Body of pancreas (tissue), 4 donors: ENCODE data around the gene ACVRL1. TPM values are rescaled to one million over a fixed set of nuclear protein-coding genes. Genes with fewer than 3 reads are reported as not detected.

Experiments
- ATAC-seq: fragments of 150-250 bp; one replicate; pipeline ENCODE4 v1.9.1; 2016
- DNase-seq, 4 donors: peaks; one replicate each; pipeline ENCODE4 v3.0.0-alpha.2; 2019
- H3K27ac ChIP-seq, 4 donors: fragments of 200-600 bp; sonication (generic); 1 replicate in 3 of 4; 2 replicates in 1 of 4; pipeline versions ENCODE4 v1.5.1 to v1.6.1; 2016 to 2019; ENCODE audit warnings: mild to moderate bottlenecking in 1 of 4, mixed read lengths in 1 of 4, moderate library complexity in 1 of 4
- H3K27me3 ChIP-seq, 2 donors: fragments of 200-600 bp; sonication (generic); one replicate each; pipeline ENCODE4 v1.6.0; 2016; ENCODE audit warnings: mild to moderate bottlenecking in 1 of 2
- H3K36me3 ChIP-seq, 2 donors: fragments of 200-600 bp; sonication (generic); replicated peaks in 1 of 2; 2 replicates each; pipeline ENCODE4 v1.5.1; 2016; ENCODE audit warnings: low read depth in 2 of 2; ENCODE audit not compliant: insufficient read depth in 1 of 2
- H3K4me1 ChIP-seq: fragments of 200-600 bp; sonication (generic); one replicate; pipeline ENCODE4 v1.6.0; 2016
- H3K4me3 ChIP-seq, 2 donors: fragments of 200-600 bp; sonication (generic); 1 replicate in 1 of 2; 2 replicates in 1 of 2; pipeline ENCODE4 v1.5.1; 2016 to 2019
- H3K9me3 ChIP-seq, 3 donors: fragments of 200-600 bp; sonication (generic); 1 replicate in 2 of 3; 2 replicates in 1 of 3; pipeline ENCODE4 v1.5.1; 2016
- POLR2A ChIP-seq, 3 donors: fragments of 450-650 bp; IDR thresholded peaks; one replicate each; pipeline ENCODE4 v1.6.1; 2016; ENCODE audit warnings: antibody characterized with exemption in 3 of 3, mild to moderate bottlenecking in 2 of 3
- WGBS, 2 donors: methylation state at CpG; one replicate each; pipeline ENCODE4 v1.1.5; 2017; 5-methylcytosine and 5-hydroxymethylcytosine counted together
- intact Hi-C: fragments of 100-400 bp; cut with DNase I; formaldehyde crosslinking; loops from one replicate; pipeline ENCODE4 v1.15.1; 2023
- total RNA-seq, 2 donors: library from RNA; depleted of rRNA; stranded (reverse); fragments of >200 nt; gene quantifications; one replicate each; pipeline ENCODE4 v1.1.0, GENCODE V29; 2016
- TF ChIP-seq, protein P1 (sequence below), 7 experiments: fragments of 450-650 bp in 4 of 7; fragments of 200-600 bp in 3 of 7; sonication (generic) in 3 of 7; IDR thresholded peaks; one replicate each; pipeline ENCODE4 v1.5.1; 2016 to 2019; ENCODE audit warnings: antibody characterized with exemption in 7 of 7

Gene ACVRL1
- total RNA-seq, 2 donors from 2014 or later: 37.1 to 93.9 TPM

- H3K4me1 ChIP-seq: peaks cover 14% of the 10 kb centered on the region
- no peak overlapping the region for H3K27ac ChIP-seq
- H3K9me3 ChIP-seq: no peaks in the 10 kb centered on the region
- intact Hi-C loops: no loop called here
- no peaks in the 10 kb centered on the region for H3K27me3 ChIP-seq
- no peak overlapping the region for H3K4me3 ChIP-seq
- WGBS, 2 donors: 66 to 68% methylated on average over 2 of the region's 2 CpGs
- ATAC-seq (no peak), DNase-seq (no peak)
- H3K36me3 ChIP-seq: no peaks in the 10 kb centered on the region
- TF ChIP-seq, protein P1, sequence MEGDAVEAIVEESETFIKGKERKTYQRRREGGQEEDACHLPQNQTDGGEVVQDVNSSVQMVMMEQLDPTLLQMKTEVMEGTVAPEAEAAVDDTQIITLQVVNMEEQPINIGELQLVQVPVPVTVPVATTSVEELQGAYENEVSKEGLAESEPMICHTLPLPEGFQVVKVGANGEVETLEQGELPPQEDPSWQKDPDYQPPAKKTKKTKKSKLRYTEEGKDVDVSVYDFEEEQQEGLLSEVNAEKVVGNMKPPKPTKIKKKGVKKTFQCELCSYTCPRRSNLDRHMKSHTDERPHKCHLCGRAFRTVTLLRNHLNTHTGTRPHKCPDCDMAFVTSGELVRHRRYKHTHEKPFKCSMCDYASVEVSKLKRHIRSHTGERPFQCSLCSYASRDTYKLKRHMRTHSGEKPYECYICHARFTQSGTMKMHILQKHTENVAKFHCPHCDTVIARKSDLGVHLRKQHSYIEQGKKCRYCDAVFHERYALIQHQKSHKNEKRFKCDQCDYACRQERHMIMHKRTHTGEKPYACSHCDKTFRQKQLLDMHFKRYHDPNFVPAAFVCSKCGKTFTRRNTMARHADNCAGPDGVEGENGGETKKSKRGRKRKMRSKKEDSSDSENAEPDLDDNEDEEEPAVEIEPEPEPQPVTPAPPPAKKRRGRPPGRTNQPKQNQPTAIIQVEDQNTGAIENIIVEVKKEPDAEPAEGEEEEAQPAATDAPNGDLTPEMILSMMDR (IDR thresholded peaks at IDR 0.05): no peak
- TF ChIP-seq POLR2A (IDR thresholded peaks at IDR 0.05): no peak
Measured at GRCh38 chr12:51937926-51938325, 30.6 kb downstream of the ACVRL1 start.

DNA sequence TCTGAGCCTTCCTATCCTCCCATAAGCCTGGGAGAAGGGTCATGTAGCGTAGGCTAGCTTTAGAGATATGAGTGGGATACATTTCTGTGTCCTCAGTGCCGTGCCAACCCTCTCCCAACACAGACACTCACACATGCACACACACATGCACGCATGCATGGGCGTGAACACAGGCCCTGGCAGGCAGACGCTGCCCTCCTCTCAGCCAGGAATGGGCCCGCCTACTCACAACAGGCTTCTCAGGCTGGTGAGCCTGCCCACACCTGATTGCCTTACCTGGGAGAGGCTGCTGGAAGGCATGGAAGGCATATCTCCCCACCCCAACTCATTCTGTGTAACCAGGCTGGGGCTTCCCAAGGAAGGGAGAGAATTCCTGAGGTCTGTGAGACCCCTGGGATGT lies 31.4 kb downstream of the ACVRL1 start:
- WGBS, 2 donors: 88 to 98% methylated on average over 3 to 6 of the region's 6 CpGs
- TF ChIP-seq, protein P1 (IDR thresholded peaks at IDR 0.05): no peak
- TF ChIP-seq POLR2A (IDR thresholded peaks at IDR 0.05): no peak
- no peak overlapping the region for H3K27ac ChIP-seq
- H3K36me3 ChIP-seq: no peaks in the 10 kb centered on the region
- no peaks in the 10 kb centered on the region for H3K27me3 ChIP-seq
- DNase-seq: no peak
- peaks cover 11% of the 10 kb centered on the region for H3K4me1 ChIP-seq
- no peak for ATAC-seq
- no peak overlapping the region for H3K4me3 ChIP-seq
- no peaks in the 10 kb centered on the region for H3K9me3 ChIP-seq
- intact Hi-C loops: no loop called here

GRCh38 chr12:51941011-51941581 lies 33.8 kb downstream of the ACVRL1 start:
- Histone ChIP-seq H3K4me3 (no peak overlapping the region), H3K36me3 (no peaks in the 10 kb centered on the region), H3K27ac (no peak overlapping the region), H3K27me3 (no peaks in the 10 kb centered on the region), H3K9me3 (no peaks in the 10 kb centered on the region), H3K4me1 (peaks cover 11% of the 10 kb centered on the region)
- DNase-seq: no peak
- ATAC-seq: peak; percentile 60
- 28 to 45% methylated on average over 15 of the region's 15 CpGs for WGBS, 2 donors
- intact Hi-C loops: no loop called here
- TF ChIP-seq POLR2A (IDR thresholded peaks at IDR 0.05): no peak
- TF ChIP-seq, protein P1 (IDR thresholded peaks at IDR 0.05): no peak

- Histone ChIP-seq H3K36me3 (no peaks in the 10 kb centered on the region), H3K27me3 (no peaks in the 10 kb centered on the region), H3K9me3 (no peaks in the 10 kb centered on the region), H3K4me3 (no peak overlapping the region), H3K27ac (no peak overlapping the region), H3K4me1 (peaks cover 11% of the 10 kb centered on the region)
- DNase-seq: no peak
- intact Hi-C loops: no loop called here
- TF ChIP-seq, protein P1 (IDR thresholded peaks at IDR 0.05): no peak
- no peak for TF ChIP-seq POLR2A (IDR thresholded peaks at IDR 0.05)
- no peak for ATAC-seq
- WGBS, 2 donors: 61 to 74% methylated on average over 4 of the region's 4 CpGs
Measured at GRCh38 chr12:51941604-51942003, 34.3 kb downstream of the ACVRL1 start.

- H3K27me3 ChIP-seq: no peaks in the 10 kb centered on the region
- no peaks in the 10 kb centered on the region for H3K36me3 ChIP-seq
- intact Hi-C loops: no loop called here
- DNase-seq: no peak
- H3K27ac ChIP-seq: no peak overlapping the region
- TF ChIP-seq POLR2A (IDR thresholded peaks at IDR 0.05): no peak
- TF ChIP-seq, protein P1 (IDR thresholded peaks at IDR 0.05): no peak
- WGBS, 2 donors: 86 to 87% methylated on average over 7 of the region's 7 CpGs
- peaks cover 11% of the 10 kb centered on the region for H3K4me1 ChIP-seq
- no peaks in the 10 kb centered on the region for H3K9me3 ChIP-seq
- no peak for ATAC-seq
- no peak overlapping the region for H3K4me3 ChIP-seq
Measured at GRCh38 chr12:51942056-51942455, 34.8 kb downstream of the ACVRL1 start.
